Bronchial epithelial cell (primary cell): ENCODE measurements around the gene IRX5. TPM values are rescaled to one million over a fixed set of nuclear protein-coding genes. Genes with fewer than 3 reads are reported as not detected.

Source experiments
- DNase-seq: peaks from one replicate; pipeline ENCODE4 v3.0.0-alpha.2; 2010; ENCODE audit warnings: low read depth
- FAIRE-seq: peaks from 2 replicates; lab custom pipeline; 2011; peaks lifted over from hg19 to GRCh38; lab: Jason Lieb, UNC
- H3K27me3 ChIP-seq: 2 replicates; pipeline ENCODE4 v1.5.1; 2011; ENCODE audit warnings: low read length; ENCODE audit not compliant: control insufficient read depth, insufficient read depth
- H3K36me3 ChIP-seq: 2 replicates; pipeline ENCODE4 v1.5.1; 2011; ENCODE audit warnings: low read length; ENCODE audit not compliant: control insufficient read depth, insufficient read depth
- H3K4me3 ChIP-seq: 2 replicates; pipeline ENCODE4 v1.5.1; 2011; ENCODE audit warnings: mild to moderate bottlenecking, low read depth, low read length, control low read depth
- CTCF ChIP-seq: IDR thresholded peaks from 2 replicates; pipeline ENCODE4 v1.5.1; 2011; ENCODE audit warnings: mild to moderate bottlenecking, moderate library complexity, low read length, control low read depth, inconsistent platforms; ENCODE audit not compliant: insufficient read depth, severe bottlenecking
- total RNA-seq: library from RNA; depleted of rRNA; stranded (reverse); fragments of >200 nt; gene quantifications from 2 replicates; pipeline ENCODE4 v1.2.1, GENCODE V29; 2014

The IRX5 gene
- total RNA-seq, 1 donor from 2014 or later = 6.3 TPM

- no peaks in the 10 kb centered on the region for H3K27me3 ChIP-seq
- TF ChIP-seq CTCF = no peak
- DNase-seq = no peak
- H3K36me3 ChIP-seq = no peaks in the 10 kb centered on the region
- FAIRE-seq = no peak
- no peak overlapping the region for H3K4me3 ChIP-seq
Measured at GRCh38 chr16:54980821-54981220, 50.2 kb downstream of the IRX5 start.
